Hepatic stellate cell (primary cell): ENCODE data around the gene PISD.

ENCODE experiments used
- DNase-seq: peaks from one replicate; pipeline ENCODE4 v3.0.0; 2011; ENCODE audit warnings: low spot score

PISD gene

GRCh38 chr22:31572939-31573338 is 89.1 kb downstream of the PISD start:
- DNase-seq, result no peak

GRCh38 chr22:31569126-31569525 is 92.9 kb downstream of the PISD start:
- no peak for DNase-seq
